Measurements from ENCODE around the gene GDNF.

GRCh38 chr5:37844009-37844408 is 4.2 kb upstream of the GDNF start:
- TF ChIP-seq EZH2 (IDR thresholded peaks at IDR 0.05; ENCODE audit: low read depth) (no peak), CTCF (conservative IDR thresholded peaks at IDR 0.05) (no peak)
